GM18870 (cell line): ENCODE measurements around the gene SFTPB.

Experiments
- ATAC-seq: cut with Tn5 transposase; IDR thresholded peaks from one replicate; pipeline ENCODE4 v1.9.1; 2021; ENCODE audit warnings: moderate library complexity; ENCODE audit not compliant: unreplicated experiment

The SFTPB gene

GRCh38 chr2:85702800-85703199 lies 34.8 kb upstream of the SFTPB start:
- ATAC-seq = no peak

- ATAC-seq = no peak
Observed at GRCh38 chr2:85702172-85702571, 34.2 kb upstream of the SFTPB start.

- no peak for ATAC-seq
Observed at GRCh38 chr2:85699325-85699724, 31.3 kb upstream of the SFTPB start.

- no peak for ATAC-seq
Observed at GRCh38 chr2:85698880-85699254, 30.9 kb upstream of the SFTPB start.

- ATAC-seq = no peak
Observed at GRCh38 chr2:85698184-85698879, 30.3 kb upstream of the SFTPB start.

- no peak for ATAC-seq
Observed at GRCh38 chr2:85697716-85698115, 29.7 kb upstream of the SFTPB start.

- no peak for ATAC-seq
Observed at GRCh38 chr2:85697096-85697495, 29.1 kb upstream of the SFTPB start.

GRCh38 chr2:85695691-85696668 lies 28.0 kb upstream of the SFTPB start:
- ATAC-seq = no peak

- no peak for ATAC-seq
Observed at GRCh38 chr2:85695121-85695520, 27.1 kb upstream of the SFTPB start.

GRCh38 chr2:85694052-85695025 lies 26.3 kb upstream of the SFTPB start, which contains the start of gene GNLY:
Gene GNLY, plus strand, starts transcription at chr2:85694358. Its CDS starts 61 bp downstream, at chr2:85694419.
- no peak for ATAC-seq

- ATAC-seq = no peak
Observed at GRCh38 chr2:85692039-85692645, 24.1 kb upstream of the SFTPB start.

- no peak for ATAC-seq
Observed at GRCh38 chr2:85690932-85691331, 22.9 kb upstream of the SFTPB start.

- ATAC-seq = no peak
Observed at GRCh38 chr2:85684806-85685205, 16.8 kb upstream of the SFTPB start.

- no peak for ATAC-seq
Observed at GRCh38 chr2:85684380-85684779, 16.4 kb upstream of the SFTPB start.

GRCh38 chr2:85682378-85682777 lies 14.4 kb upstream of the SFTPB start:
- ATAC-seq = no peak

GRCh38 chr2:85681776-85682175 lies 13.8 kb upstream of the SFTPB start:
- no peak for ATAC-seq

GRCh38 chr2:85681372-85681763 lies 13.4 kb upstream of the SFTPB start:
- ATAC-seq = no peak

- ATAC-seq = no peak
Observed at GRCh38 chr2:85680707-85681371, 12.8 kb upstream of the SFTPB start.

GRCh38 chr2:85678794-85679672 lies 11.0 kb upstream of the SFTPB start:
- ATAC-seq = no peak
